ENCODE results near the gene SDHAF1. TPM values are rescaled to one million over a fixed set of nuclear protein-coding genes. Genes with fewer than 3 reads are reported as not detected.
A peak's percentile ranks its signal among the peaks of the same experiment; 100 is the strongest.

SDHAF1 gene
- total and polyA plus RNA-seq, 2 of the 8 experiments (the other 6 are each of a cell fraction or from before 2014, with no cell fraction given) = 16.0 to 21.3 TPM

GRCh38 chr19:35959040-35959967 is 35.7 kb upstream of the SDHAF1 start (continued):
- TF ChIP-seq CREB1 (IDR thresholded peaks at IDR 0.05) (0 out of 2 replicates have a peak, but pooled peaks have one; percentile 18), CTCF (IDR thresholded peaks at IDR 0.05; ENCODE audit: control extremely low read depth in 1 of 3, insufficient read depth in 1 of 3, low read depth in 1 of 3, low read length in 3 of 3) (peak in 1 of 3 experiments; percentile 1; a peak in 1 of 4 replicates), GABPA (IDR thresholded peaks at IDR 0.05; ENCODE audit: borderline replicate concordance, insufficient read depth, low read length) (no peak; the same call in 1 of the 2 replicates), SAP30 (IDR thresholded peaks at IDR 0.05; ENCODE audit: insufficient read depth, insufficient replicate concordance, low read length) (no peak), EP300 (IDR thresholded peaks at IDR 0.05; ENCODE audit: borderline replicate concordance in 1 of 2, low read depth in 2 of 2, low read length in 2 of 2) (no peak), HDAC6 (IDR thresholded peaks at IDR 0.05; ENCODE audit: low read depth, low read length) (no peak), SUZ12 (IDR thresholded peaks at IDR 0.05; ENCODE audit: low read length) (peak; percentile 76), CBX8 (IDR thresholded peaks at IDR 0.05; ENCODE audit: borderline replicate concordance, low read depth, low read length) (no peak), MAX (IDR thresholded peaks at IDR 0.05) (peak; percentile 30), BACH1 (IDR thresholded peaks at IDR 0.05; ENCODE audit: low read length) (peak; percentile 71; the same call in 1 of the 2 replicates), JUND (IDR thresholded peaks at IDR 0.05; ENCODE audit: low read length) (no peak), ATF3 (IDR thresholded peaks at IDR 0.05; ENCODE audit: insufficient read depth, low read depth, low read length) (no peak), BCL11A (IDR thresholded peaks at IDR 0.05; ENCODE audit: low read depth in 2 of 2, low read length in 2 of 2) (no peak), TBP (IDR thresholded peaks at IDR 0.05; ENCODE audit: low read depth, low read length) (no peak), KDM4A (IDR thresholded peaks at IDR 0.05; ENCODE audit: low read depth, low read length, severe bottlenecking) (peak; percentile 70), SIX5 (IDR thresholded peaks at IDR 0.05; ENCODE audit: low read depth, low read length) (no peak), ASH2L (IDR thresholded peaks at IDR 0.05; ENCODE audit: low read length) (peak; percentile 30), USF2 (IDR thresholded peaks at IDR 0.05; ENCODE audit: low read length) (no peak)

Data from H1 (cell line).